HG03521 (cell line): ENCODE results near the gene SYTL5.
"Not testable (repeated sequence)": the region's sequence is repeated elsewhere in the genome, so short reads cannot be mapped to it uniquely, and the experiment has no call there.

Experiments
- ATAC-seq: cut with Tn5 transposase; IDR thresholded peaks from one replicate; pipeline ENCODE4 v1.9.1; 2021; ENCODE audit warnings: mild to moderate bottlenecking, moderate library complexity; ENCODE audit not compliant: unreplicated experiment

The SYTL5 gene

DNA sequence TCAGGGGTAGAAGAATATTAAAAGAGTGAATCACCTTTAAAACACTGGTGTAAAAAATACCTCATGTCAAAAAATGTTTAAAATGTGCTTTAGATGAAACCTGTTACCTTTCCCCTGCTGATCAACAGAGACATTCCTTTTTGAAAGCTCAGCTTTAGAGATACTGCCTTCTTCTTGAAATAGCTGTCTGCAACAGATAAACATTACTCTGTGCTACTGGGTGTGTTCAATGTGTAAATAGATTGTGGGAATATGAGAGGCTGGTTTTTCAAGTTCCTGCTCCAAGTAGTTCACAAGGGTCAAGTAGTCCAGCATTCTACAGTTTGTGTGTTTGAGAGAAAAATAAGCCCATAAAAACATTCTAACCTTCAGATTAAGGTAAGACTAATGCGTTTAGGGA, at the start of gene SYTL5:
SYTL5 (plus strand) TSS at position 263 of the 400 bp plus-strand sequence. CDS start 27,337 bp downstream, outside the sequence.
- ATAC-seq: no peak

DNA sequence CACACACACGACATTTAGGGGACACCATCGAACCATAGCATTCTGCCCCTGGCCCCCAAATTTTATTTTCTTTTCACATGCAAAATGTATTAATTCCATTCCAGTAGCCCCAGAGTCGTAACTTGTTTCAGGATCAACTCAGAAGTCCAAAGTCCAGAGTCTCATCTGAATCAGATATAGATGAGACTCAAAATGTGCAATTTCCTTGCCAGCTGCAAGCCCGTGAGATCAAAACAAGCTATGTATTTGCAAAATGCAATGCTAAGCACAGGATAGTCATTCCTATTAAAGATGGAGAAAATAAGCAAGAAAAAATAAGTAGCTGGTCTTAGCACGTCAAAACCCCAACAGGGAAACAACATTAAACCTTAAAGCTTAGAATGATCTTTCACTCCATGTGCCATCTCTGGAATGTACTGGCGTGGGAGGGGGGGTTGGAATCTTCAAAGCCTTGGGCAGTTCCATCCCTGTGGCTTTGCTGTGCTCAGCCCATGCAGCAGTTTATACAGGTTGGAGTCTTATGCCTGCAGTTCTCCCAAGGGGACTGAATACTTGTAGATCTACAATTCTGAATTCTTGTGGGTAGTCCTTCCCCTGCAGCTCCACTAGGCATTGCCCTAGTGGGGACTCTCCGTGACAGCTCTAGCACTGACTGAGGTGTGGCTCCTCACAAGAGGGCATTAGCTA, 47.7 kb upstream of the SYTL5 start:
- ATAC-seq: no peak

DNA sequence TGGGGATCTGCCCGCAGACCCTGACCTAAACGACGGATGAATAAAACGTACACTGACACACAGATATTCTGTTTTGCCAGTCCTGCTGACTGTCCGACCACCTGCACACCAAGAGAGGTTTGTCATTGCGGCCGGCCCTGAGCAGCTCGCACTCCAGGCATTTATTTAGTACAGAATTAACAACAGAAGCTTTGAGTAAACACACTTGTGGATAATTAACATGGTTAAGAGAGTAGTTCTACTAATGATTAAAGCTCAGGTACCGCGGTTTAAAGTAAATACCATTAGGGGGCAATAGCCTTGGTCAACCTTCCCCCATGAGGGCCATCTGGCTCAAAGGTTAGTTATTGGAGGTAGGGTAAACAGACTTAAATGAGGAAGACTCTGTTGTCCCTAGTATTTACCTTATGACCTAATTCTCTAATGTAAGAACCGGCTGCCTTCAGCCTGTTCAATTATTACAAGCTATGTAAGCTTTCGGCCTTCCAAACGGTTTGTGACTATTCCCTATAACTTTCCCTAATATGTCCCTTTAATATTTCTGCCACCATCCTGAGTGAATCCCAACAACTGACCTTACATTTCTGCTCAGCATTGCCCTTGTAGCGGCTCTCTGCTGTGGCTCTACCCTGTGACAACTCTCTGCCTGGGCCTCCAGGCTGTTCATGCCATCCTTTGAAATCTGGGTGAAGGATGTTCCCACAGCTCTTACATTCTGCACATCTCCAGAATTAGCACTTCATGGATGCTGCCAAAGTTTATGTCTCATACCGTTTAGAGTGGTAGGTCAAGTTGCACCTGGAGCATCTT, 46.9 kb upstream of the SYTL5 start:
- no peak for ATAC-seq

DNA sequence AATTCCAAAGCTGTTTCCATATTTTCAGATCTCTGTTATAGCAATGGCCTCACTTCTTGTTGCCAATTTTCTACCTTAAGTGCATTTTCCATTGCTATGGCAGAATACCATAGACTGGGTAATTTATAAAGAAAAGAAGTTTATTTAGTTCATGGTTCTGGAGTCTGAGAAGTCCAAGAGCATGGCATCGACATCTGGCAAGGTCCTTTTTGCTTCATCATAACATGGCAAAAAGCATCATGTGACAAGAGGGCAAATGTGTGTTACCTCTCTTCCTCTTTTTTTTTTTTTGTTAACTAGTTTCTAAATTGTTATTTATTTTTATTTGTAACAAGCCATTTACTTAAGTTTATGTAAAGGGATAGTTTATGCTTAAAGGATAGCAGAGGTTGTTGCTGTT, 45.2 kb upstream of the SYTL5 start:
- ATAC-seq: no peak

- ATAC-seq: no peak
Measured at GRCh38 chrX:37967714-37968113, 38.6 kb upstream of the SYTL5 start.

DNA sequence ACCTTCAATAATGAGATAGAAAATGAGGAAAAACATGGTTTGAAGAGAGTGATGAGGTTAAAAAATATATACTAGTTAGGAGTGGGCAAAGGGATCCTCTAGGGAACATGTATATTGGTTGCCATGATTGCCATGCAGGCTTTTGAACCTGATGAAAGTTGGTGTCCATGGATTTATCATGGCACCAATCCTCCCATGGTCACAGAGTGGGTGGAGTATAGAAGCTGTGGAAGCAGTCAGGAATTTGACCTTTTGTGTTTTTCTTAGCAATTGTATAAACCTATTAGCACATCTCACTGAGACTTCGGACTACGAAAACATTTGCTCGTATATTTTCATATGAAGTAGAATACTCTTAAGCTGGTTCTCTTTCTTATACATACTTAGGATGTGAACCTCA, 30.9 kb upstream of the SYTL5 start:
- ATAC-seq: no peak

DNA sequence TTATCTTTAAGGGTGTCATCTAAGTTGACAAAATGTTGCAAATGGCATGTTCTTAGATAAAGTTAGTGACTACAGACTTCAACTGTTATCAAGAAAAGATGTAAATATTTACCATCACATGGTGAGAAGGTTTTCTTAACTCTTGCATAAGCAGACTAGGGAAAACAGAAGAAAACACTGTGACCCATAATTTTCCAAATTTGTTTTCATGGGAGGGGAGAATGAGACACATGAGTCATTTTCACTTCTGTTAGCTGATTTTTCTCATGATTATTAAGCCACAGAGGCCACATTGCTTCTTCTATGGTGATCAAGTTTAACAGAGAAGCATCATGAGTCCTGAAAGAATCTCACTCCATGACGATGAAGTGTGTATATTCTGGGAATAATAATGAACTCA, 30.2 kb upstream of the SYTL5 start:
- ATAC-seq: no peak

GRCh38 chrX:37984880-37985279, 21.5 kb upstream of the SYTL5 start:
- no peak for ATAC-seq

- no peak for ATAC-seq
Measured at GRCh38 chrX:37986893-37987292, 19.5 kb upstream of the SYTL5 start.

DNA sequence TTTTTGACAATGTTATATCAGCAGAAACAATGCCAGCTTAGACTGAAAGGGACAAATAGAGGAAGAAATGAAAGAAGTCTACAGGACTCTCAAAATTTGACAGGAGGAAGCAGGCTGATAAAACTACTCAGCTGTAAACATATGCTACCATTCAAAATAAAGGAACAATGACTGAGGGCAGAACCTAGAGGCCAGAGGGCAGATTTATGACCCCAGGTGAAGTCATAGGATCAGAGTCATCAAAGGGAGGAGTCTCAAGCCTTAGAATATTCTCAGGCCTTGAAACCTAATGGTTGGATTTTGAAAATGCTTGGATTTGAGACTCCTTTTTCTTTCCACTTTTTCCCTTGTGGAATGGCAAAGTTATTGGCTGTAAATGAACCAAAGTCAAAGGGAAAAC, 17.0 kb upstream of the SYTL5 start:
- no peak for ATAC-seq

GRCh38 chrX:37991303-37991702, 15.1 kb upstream of the SYTL5 start:
- ATAC-seq: not testable (repeated sequence)

GRCh38 chrX:37993176-37993575, 13.2 kb upstream of the SYTL5 start:
- ATAC-seq: no peak

DNA sequence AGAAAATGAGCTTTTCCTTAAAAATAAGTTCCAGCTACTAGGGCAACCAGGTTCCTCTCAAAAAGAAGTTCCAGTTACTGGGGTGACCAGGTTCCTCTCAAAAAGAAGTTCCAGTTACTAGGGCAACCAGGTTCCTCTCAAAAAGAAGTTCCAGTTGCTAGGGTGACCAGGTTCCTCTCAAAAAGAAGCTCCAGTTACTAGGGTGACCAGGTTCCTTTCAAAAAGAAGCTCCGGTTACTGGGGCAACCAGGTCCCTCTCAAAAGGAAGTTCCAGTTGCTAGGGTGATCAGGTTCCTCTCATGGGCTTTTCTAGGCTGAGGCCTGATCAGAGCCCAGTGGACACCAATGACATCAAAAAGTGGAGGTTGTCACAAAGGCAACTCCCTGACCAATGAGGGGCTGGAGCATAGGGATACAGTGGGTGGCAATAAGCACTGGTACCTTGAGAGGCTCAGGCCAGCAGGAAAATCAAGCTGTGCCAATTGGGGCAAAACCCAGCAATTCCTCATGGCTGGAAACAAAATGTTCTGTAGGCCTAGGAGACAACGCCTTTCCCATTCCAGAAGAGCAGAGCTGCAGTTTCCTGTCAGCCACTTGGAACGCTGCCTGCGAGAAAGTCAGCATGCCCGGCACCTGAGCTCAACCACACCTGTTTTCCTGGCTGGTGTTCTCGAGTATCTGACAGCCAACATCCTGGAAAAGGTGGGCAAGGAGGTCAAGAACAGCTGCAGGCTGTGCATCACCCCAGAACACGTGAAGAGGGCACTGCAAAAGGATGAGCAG, 12.3 kb upstream of the SYTL5 start:
- no peak for ATAC-seq

DNA sequence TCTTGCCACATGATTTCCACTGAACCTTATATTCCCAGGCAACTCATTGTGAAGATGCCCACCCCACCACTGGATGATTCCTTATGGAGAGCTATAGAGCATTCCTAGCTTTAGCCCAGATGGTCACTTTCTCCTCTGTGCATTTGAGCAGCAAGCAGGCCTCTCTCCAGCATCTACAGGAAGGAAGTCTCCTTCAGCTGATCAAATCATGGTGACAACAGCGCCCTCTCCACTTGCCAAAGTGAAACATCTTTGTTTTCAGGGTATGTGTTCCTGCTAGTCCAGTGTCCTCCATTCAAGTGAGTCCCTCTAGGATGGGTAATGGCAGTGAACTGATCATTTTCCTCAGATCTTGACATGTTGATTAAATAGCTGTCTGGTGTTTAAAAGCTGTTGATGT, 10.9 kb upstream of the SYTL5 start:
- no peak for ATAC-seq

DNA sequence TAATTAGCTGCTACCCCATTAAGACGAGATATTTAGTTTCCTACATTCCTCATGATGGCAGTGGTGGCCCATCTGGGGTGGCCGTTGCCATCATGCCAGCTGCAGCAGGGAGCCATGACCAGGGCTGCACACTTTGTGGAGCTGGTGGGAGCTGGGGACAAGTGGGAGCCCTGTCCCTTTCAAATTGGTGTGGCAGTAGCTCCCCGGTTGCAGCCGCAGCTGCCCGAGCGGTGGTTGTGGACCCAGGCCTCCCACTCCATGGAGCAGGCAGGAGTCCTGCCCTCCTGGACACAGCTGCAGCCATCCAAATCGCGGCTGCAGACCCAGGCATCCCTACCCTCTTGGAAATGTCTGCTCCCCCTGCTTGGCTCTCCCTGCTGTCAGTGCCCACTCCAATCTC, 9.3 kb upstream of the SYTL5 start:
- no peak for ATAC-seq

- ATAC-seq: no peak
Measured at GRCh38 chrX:37998586-37999262, 7.6 kb upstream of the SYTL5 start.

- no peak for ATAC-seq
Measured at GRCh38 chrX:38000706-38001105, 5.6 kb upstream of the SYTL5 start.

DNA sequence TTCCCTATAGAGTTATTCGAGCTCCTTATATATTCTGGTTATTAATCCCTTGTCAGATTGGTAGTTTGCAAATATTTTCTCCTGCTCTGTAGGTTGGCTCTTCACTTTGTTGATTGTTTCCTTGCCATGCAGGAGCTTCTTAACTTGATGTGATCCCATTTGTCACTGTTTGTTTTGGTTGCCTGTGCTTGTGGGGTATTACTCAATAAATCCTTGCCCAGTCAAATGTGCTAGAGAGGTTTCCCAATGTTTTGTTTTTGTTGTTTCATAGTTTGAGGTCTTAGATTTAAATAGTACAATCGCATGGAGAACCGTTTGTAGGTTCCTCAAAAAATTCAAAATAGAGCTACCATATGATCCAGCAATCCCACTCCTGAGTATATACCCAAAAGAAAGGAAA, 2.3 kb upstream of the SYTL5 start:
- no peak for ATAC-seq

DNA sequence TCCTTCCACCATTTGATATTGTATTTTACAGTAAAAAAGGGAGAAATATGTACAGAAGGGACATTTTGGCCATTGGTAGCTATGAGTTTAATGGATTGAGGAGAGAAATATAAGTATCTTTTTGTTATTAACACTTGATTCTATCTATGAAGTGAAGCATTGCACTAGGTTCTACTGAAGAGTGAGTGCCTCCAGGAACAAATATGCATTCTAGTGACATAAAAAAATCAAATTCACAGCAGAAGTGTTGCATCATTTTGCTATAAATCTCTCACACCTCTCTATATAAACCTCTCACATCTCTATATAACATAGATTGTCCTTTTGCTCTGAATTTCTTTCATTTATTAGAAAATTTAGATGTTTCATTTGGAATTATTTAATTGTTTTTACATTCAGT, 425 bp downstream of the SYTL5 start:
- no peak for ATAC-seq

DNA sequence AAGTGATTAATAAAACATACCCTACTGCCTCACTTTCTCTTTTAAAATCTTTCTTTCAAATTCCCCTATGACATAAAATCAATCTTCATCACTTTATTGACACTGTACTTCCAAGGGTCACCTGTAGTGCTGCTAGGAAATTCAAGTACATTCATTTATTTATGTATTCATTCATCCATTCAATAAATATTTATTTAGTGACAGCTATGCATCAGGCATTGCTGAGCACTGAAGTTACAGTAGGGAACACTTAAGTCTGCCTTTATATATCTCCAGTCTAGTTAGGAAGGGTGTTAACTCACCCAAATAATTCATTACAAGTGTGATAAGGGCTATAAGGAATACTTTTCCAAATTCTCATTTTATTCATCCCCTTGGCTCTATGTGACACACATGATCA, 2.3 kb downstream of the SYTL5 start:
- no peak for ATAC-seq

- no peak for ATAC-seq
Measured at GRCh38 chrX:38009641-38010040, 3.3 kb downstream of the SYTL5 start.
